HG03342 (cell line): ENCODE data around the gene SLC26A2.
"Not testable (repeated sequence)": the region's sequence is repeated elsewhere in the genome, so short reads cannot be mapped to it uniquely, and the experiment has no call there.

ENCODE experiments used
- ATAC-seq: cut with Tn5 transposase; IDR thresholded peaks from one replicate; pipeline ENCODE4 v1.9.1; 2021; ENCODE audit warnings: mild to moderate bottlenecking, moderate library complexity; ENCODE audit not compliant: unreplicated experiment

The SLC26A2 gene

DNA sequence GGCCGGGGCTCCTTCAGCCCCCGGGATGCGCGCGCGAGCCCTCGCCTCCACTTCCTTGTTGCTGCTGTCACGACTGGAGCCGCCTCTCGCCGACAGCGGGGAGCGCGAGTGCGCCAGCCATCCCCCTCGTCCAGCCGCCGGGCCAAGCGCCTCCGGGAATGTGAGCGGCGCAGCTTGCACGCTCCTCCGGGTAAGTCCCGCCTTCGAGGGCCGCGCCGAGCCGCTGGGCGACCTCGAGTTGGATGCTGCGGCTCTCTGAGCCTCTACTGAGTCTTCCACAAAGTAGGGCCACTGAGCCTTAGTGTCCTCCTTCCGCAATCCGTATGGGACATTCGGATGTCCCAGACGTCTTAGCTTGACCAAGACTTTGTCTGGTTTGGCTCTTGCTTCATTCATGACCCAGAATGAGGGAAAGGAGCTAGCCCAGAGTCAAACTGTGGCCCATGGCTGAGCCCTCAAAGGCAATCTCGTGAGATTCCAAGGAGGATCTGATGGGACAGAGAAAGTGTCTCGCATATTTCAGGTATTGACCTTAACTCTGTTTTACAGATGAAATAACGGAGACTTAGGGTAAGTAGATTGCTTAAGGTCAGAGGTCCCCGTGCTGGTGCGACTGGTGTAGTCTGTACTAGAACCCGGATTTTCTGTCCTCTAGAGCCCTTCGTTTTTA, 40.6 kb downstream of the SLC26A2 start:
- ATAC-seq: peak; percentile 0

DNA sequence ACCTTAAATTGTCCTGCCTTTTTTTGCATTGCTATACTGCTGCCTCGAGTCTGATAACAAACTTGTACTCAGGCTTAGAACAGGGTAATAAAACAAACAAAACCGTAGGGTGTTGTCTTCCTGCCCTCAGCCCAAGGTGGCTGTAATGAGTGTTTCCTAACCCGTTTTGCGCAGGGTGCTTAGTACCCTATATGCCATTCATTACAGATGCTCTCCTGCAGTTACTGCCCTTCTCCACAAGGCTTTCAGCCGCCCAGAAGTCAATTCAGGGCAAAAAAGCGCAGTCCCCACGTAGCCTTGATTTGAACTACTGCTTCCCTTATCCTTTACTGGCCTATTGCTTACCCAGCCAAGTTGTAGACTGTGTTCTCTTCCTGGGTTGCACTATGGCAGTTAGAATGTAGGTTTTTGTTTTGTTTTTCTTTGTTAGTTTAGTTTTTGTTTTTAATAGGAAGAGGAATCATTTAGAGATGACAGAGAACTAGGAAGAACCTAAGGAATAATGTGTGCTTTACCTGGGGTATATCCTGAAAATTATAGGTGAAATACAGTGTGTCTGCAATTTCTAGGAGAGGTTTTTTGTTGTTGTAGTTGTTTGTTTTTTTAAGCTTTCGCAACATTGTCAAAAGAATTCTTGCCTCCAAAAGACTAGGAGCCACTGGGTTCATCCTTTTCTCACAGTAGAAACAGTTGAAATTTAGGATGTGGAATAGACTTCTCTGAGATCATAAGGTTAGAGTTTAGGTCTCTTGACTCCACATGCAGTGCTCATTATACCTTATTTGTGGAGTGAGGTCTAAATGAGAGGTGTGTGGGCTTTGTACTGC, 41.3 kb downstream of the SLC26A2 start:
- peak; percentile 59 for ATAC-seq

DNA sequence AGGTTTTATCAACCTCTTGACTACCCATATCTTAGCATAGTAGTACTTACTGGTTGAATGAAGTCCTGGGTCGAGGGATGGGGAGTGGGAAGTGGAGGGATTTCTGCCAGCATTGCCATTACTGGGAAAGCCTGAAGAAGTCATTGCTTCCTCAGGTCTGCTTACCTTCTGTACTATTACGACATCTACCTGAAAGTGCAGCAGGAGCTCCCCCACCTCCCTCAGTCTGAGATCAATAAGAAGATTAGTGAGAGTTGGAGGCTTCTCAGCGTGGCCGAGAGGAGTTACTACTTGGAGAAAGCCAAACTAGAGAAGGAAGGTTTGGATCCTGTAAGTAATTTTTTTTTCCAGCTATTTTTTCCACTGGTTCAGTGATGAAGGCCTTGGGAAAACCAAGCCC, 45.8 kb downstream of the SLC26A2 start:
- ATAC-seq: no peak

DNA sequence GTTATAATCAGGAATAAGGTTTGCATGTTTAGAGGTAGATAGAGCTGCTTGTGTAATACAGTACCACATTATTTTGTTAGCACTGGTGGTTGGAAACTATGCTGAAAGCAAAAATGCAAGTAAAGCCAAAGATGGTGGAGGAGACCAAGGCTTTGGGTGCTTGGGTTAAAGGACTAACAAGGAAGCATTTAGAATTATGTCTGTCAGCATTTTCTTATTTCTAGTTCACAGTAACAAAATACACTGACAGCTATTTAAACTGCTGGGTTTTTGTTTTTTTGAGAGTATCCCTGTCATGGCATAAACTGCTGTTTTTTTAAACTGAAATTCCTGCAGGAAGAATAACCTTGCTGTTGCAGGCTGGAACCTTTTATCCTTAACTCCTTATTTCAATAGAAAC, 46.5 kb downstream of the SLC26A2 start:
- ATAC-seq: no peak

DNA sequence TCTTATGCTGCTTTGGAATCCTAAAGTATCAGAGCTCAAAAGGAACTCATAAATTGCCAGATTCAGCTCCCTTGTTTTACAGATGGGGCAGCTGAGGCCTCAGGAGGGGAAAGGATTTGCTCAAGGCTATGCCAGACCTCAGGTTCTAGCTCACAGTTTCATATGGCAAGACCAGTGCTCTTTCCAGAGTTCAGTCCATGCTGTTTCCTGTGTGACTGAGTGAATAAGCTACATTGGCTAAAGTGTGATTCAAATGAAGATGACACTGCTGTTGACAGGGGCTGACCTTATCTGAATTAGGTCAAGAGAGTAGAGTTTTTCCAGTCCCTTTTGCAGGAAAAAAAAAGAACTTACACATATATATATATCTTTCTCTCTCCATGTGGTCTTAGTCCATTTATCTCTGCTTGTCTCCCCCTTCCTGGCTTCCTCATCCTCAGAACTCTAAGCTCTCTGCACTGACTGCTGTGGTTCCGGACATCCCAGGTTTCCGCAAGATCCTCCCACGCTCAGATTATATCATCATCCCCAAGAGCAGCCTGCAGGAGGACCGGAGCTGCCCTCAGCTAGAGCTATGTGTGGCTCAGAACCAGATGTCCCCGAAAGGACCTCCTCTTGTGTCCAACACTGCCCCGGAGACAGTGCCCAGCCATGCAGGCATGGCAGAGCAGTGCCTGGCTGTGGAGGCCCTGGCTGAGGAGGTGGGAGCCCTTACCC, 49.3 kb downstream of the SLC26A2 start:
- ATAC-seq: no peak

DNA sequence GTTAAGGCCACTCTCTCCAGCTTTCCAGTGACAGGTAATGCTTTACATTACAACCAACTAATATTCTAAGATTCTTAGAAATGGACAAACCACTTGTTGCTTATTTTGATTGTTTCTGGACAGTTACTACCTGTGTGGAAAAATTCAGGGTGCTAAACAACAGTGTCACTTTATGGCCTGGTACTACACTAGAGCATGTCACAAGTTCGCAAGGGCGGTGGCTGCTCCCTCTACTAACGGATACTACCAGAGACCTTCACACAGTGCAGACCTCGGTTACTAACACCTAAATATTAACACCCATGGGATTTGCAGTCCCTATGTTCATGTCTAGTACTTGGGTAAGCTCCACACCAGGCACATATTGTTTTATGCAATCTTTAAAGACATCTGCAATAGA, 53.4 kb downstream of the SLC26A2 start:
- no peak for ATAC-seq

DNA sequence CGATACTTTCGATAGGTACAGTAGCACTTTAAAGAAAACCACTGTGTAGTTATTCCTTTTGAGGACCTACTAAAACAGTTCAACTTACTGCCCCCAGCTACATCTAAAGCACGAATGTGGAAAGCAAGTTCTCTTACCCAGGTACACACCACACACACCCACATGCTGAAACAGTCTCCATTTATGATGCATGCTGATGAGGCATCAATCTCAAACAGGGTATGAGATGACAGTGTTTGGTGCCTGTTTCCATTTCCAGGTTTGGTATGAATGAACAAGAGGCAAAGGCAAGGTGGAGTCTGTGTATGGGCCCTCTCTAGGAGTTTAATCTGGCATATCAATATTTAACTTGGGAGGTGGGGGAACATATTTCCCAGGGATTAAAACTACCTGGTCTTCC, 53.9 kb downstream of the SLC26A2 start:
- no peak for ATAC-seq

DNA sequence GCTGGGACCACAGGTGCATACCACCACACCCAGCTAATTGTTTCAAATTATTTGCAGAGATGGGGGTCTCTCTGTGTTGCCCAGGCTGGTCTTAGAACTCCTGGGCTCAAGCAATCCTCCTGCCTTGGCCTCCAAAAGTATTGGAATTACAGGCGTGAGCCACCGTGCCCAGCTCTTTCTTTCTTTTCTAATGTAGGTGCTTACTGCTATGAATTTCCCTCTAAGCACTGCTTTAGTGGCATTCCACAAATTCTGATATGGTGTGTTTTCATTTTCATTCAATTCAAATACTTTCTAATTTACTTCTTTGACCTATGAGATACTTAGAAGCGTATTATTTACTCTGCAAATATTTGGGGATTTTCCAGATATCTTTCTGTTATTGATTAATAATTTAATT, 54.9 kb downstream of the SLC26A2 start:
- ATAC-seq: no peak

DNA sequence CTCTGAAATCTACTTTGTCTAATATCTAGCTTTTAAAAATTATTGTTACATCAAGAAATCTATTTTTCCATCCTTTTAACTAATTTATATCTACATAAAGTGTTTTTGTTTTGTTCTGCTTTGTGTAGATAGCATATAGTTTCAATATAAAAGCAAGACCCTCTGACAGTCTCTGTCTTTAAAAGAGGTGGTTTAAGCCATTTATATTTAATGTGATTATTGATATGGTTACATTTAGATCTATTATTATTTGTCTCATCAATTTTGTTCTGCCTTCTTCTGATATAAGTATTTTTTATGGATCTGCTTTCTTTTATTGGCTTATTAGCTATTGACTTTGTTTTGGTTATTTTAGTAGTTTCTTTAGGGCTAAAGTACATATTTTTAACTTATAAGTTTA, 56.0 kb downstream of the SLC26A2 start:
- no peak for ATAC-seq

DNA sequence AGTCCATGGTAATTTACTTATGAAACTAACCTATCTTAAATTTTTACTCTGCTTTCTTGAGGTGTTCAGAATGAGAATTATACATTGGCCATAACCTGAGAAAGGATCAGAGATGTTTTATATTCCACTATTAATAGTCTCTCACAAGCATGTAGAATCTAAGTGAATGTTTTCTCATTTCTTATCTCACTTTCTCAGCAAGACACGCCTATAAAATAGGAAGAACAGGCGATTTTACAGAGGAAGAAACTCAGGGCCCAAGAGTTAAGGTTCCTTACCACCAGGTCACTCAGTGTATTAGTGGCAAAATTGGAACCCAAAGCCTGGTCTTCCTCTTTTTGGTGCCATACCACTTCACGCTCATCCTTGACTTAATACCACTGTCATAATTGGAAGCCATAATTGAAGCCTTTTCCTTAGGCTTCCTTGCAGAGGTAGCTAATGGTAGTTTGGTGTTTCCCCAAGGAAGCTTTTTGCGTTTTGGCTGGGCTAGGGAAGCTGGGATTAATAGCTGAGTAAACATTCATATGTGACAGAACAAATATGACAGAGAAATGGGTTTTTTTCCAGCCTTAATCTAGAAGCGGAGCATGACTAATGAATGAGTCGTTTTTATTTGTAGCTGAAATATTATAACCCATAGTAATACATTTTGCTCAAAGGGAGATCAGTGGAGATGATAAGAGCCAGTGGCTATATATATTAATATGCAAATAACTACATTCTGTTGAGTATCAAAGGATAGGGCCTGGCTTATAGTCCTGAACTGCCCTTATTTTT, 56.9 kb downstream of the SLC26A2 start:
- no peak for ATAC-seq

DNA sequence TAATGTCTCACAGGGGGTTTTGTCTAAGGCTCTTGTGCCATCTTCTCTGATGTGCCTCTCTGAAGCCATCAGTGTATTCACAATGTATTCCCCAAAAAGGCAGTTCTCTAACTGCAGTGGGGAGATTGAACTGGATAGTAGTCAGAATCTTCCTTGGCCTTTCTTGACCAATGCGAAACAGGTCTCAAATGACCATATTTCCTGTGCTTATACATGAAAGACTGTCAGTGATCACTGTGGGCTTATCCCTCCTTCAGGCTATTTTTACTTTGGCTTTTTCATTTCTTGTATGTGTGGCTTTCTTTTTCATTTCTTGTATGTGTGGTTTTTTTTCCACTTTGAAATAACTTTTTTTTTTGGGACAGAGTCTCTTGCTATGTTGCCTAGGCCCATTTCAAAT, 59.7 kb downstream of the SLC26A2 start:
- ATAC-seq: no peak

DNA sequence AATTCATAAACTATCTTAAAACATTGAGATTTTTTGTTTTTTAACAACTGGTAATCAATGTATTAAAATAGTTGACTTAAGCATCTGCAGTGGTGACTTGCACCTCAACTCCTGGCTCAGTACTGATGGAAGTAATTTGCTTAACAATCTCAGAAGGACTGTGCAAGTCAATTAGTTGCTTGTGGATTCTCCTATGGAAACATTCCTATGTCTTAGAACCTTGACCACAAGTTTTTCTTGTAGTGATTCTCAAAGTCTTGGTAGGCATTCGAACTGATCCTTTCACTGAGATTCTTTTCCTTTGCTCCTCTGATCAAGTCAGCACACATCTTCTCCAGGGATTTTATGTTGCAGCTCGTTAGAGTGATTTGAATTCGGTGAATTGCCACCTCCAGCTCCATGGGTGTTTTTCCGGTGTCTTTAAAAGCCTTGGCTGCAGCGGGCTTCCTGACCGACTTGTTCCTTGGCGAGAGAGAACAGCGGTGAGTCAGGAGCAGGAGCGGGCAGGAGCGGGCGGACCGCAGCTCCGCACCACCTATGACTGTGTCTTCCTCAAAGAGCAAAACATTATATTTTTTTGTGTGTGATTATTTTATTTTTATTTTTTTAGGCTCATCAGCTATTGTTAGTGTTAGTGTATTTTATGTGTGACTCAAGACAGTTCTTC, 61.1 kb downstream of the SLC26A2 start:
- no peak for ATAC-seq

DNA sequence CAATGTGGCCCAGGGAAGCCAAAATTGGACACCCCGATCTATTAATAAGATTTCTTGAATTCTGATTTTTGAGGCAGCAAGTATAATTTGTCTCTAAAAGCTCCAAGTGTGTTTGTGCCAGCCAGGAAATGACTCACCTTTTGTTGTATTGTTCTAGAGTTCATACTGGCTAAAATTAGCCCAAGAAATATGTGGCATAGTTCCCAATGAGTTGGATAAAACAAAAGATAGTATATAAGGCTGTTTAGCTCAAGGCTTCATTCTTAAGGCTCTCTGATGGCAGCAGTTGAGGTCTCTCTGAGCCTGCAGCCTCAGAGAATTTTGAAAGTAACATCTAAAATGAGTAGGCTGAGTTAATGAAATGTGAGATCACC, 61.6 kb downstream of the SLC26A2 start:
- no peak for ATAC-seq

DNA sequence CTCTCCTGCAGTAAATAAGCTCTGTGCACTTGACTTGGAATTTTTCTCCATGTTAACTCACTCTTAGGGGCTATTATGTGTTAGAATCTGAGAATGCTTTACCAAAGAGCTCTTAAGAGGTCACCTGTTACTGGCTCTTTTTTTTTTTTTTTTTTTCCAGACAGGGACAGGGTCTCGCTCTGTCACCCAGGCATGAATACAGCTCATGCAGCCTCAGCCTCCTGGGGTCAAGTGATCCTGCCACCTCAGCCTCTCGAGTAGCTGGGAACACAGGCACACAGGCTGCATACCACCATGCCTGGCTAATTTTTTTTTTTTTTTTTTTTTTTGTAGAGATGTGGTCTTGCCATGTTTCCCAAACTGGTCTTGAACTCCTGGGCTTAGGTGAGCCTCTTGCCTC, 62.1 kb downstream of the SLC26A2 start:
- no peak for ATAC-seq

DNA sequence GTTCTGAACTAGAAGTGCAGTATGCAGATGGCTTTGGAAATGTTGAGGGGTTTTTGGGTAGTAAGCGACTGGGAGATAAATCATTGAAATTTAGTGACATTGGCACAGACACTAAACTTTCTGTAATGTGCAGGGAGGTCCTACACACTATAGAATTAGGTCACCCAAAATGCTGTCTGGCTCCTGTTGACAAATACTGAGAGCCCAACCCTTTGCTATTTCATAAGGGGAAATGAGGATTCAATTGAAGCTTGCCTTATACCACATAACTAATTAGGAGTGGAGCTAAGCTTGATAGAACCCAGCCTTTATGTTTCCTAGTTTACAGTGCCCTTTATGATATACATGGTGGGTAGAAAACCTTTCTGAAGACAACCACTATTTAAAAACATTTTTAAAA, 62.6 kb downstream of the SLC26A2 start:
- ATAC-seq: no peak

DNA sequence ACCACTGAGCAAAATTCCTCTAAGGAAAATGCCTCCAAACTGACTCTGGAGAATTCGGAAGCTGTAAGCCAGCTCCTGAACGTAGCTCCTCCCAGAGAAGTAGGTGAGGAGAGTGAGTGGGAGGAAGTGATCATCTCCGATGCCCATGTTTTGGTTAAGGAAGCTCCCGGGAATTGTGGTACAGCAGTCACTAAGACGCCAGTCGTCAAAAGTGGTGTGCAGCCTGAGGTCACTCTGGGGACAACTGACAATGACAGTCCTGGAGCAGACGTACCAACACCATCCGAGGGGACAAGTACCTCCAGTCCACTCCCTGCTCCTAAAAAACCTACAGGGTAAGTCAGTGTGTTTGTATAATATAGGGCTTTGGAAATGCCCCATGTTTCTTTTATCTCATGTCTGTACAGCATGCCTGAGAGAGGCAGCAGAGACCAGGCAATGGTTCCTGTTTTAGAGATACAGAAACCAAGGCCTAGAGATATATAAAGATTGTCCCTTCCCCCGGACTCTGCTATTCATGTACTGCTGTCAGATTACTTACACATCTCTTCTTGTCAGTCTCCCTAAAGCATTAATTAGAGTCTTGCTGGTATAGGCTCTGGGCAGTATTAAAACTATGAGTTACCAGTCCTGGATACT, 63.9 kb downstream of the SLC26A2 start:
- ATAC-seq: no peak

DNA sequence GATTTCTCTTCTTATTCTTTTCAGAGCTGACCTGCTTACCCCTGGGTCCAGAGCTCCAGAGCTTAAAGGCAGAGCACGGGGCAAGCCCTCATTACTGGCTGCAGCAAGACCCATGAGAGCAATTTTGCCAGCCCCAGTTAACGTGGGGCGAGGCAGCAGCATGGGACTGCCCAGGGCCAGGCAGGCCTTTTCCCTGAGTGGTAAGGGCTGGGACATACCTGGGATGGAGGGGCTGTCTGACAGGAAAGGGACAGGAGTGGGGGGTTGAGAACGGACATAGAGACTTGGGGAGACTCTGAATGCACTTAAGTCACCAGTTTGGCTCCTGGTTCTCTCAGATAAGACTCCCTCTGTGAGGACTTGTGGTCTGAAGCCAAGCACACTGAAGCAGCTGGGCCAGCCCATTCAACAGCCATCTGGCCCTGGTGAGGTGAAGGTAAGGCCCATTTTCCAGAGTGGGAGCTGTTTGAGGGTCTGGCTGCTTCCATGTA, 66.2 kb downstream of the SLC26A2 start:
- ATAC-seq: no peak

DNA sequence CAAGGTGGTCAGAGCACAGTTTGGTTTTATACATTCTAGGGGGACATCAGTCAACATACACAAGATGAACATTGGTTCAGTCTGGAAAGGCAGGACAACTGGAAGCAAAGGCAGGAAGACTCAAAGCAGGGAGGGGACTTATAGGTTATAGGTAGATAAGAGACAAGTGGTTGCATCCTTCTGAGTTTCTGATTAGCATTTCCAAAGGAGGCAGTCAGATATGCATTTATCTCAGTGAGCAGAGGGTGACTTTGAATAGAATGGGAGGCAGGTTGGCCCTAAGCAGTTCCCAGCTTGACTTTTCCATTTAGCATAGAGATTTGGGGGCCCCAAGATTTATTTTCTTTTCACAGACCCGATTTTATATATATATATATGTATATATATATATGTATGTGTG, 67.5 kb downstream of the SLC26A2 start:
- ATAC-seq: not testable (repeated sequence)

DNA sequence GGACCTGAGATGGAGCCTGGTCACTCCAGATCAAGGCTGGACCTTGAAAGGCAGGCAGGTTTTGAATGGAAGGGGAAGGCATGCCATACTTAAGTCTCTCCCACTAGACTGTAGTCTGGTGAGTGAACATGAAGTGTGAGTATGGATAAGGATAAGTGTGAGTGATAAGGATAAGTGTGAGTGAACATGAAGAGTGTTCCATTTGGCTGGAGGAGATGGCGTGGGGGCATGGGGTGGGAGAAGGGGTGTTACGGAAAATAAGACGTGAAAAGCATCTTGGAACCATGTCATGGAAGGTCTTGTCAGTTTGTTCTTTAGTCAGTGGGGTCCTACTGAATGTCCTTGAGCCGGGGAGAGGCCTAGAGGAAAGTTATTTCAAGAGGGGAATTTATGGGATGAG, 72.8 kb downstream of the SLC26A2 start:
- ATAC-seq: no peak

DNA sequence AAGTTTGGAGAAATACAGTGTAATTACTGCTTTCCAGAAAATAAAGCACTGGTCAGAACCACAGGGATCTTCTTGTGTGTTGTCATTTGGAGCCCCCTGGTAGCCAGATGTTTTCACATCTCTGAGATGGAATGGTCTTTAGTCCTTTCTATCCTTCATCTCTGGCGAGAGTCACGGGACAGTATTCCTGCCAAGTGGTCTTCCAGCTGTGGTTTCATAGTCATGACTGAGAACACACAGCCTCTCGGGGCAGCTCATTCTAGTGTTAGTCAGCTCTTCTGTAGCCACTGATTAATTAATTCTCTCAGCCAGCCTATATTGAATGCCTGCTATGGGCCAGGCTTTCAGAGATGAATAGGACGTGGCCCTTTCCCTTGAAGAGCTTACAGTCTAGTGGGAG, 74.1 kb downstream of the SLC26A2 start:
- ATAC-seq: no peak
